ENCODE results near the gene HOXC12.

The HOXC12 gene

GRCh38 chr12:53990311-53991076 is 35.8 kb downstream of the HOXC12 start (continued):
- TF ChIP-seq HOXD13 (CRISPR knock-in tag; IDR thresholded peaks at IDR 0.05; ENCODE audit: borderline replicate concordance) (no peak), ZNF121 (tag by site-specific recombination; IDR thresholded peaks at IDR 0.05) (peak; percentile 7; the same call in 1 of the 2 replicates), ZNF514 (tag by site-specific recombination; IDR thresholded peaks at IDR 0.05) (no peak), ZNF837 (tag by site-specific recombination; IDR thresholded peaks at IDR 0.05) (no peak), ZNF544 (tag by site-specific recombination; IDR thresholded peaks at IDR 0.05) (no peak), KLF7 (tag by site-specific recombination; IDR thresholded peaks at IDR 0.05; ENCODE audit: borderline replicate concordance) (no peak), ZNF670 (tag by site-specific recombination; IDR thresholded peaks at IDR 0.05; ENCODE audit: low read depth) (no peak), ZNF658 (tag by site-specific recombination; IDR thresholded peaks at IDR 0.05) (no peak), ZNF24 (tag by site-specific recombination; IDR thresholded peaks at IDR 0.05) (0 out of 2 replicates have a peak, but pooled peaks have one; percentile 23), GLIS2 (tag by site-specific recombination; IDR thresholded peaks at IDR 0.05) (peak; percentile 65), YY2 (tag by site-specific recombination; IDR thresholded peaks at IDR 0.05) (no peak), ZNF223 (tag by site-specific recombination; IDR thresholded peaks at IDR 0.05) (no peak), BCL11A (tag by site-specific recombination; IDR thresholded peaks at IDR 0.05; ENCODE audit: low read depth) (peak; percentile 75; the same call in 1 of the 2 replicates), ZNF580 (tag by site-specific recombination; IDR thresholded peaks at IDR 0.05) (no peak; the same call in 1 of the 2 replicates), ZNF302 (tag by site-specific recombination; IDR thresholded peaks at IDR 0.05; ENCODE audit: low read depth) (no peak), ZNF501 (tag by site-specific recombination; IDR thresholded peaks at IDR 0.05) (no peak), ZNF274 (IDR thresholded peaks at IDR 0.05; ENCODE audit: low read length) (no peak), ZNF274 (tag by site-specific recombination; IDR thresholded peaks at IDR 0.05; ENCODE audit: borderline replicate concordance) (no peak), ZNF639 (tag by site-specific recombination; IDR thresholded peaks at IDR 0.05) (no peak), ZSCAN23 (tag by site-specific recombination; IDR thresholded peaks at IDR 0.05) (no peak), ZNF157 (tag by site-specific recombination; IDR thresholded peaks at IDR 0.05) (no peak), FEZF1 (tag by site-specific recombination; IDR thresholded peaks at IDR 0.05) (0 out of 2 replicates have a peak, but pooled peaks have one; percentile 54), ZNF202 (tag by site-specific recombination; IDR thresholded peaks at IDR 0.05; ENCODE audit: borderline replicate concordance) (no peak), ZNF654 (tag by site-specific recombination; IDR thresholded peaks at IDR 0.05; ENCODE audit: low read depth) (0 out of 2 replicates have a peak, but pooled peaks have one; percentile 3), SP2 (tag by site-specific recombination; IDR thresholded peaks at IDR 0.05) (no peak), ZNF19 (tag by site-specific recombination; IDR thresholded peaks at IDR 0.05; ENCODE audit: low read depth) (no peak), ZNF433 (tag by site-specific recombination; IDR thresholded peaks at IDR 0.05; ENCODE audit: low read depth) (no peak)

GRCh38 chr12:53991077-53991460 is 36.4 kb downstream of the HOXC12 start:
- POLR2A ChIA-PET, result interaction anchor here (0.5 to 1.8 kb wide), 2 partner anchors 9 to 234 kb away, joined by 3 to 10 read pairs; partner anchors contain the start of gene HOXC9
- Histone ChIP-seq H3K4me3 (ENCODE audit: low read depth, low read length) (no peak overlapping the region), H3K4me1 (ENCODE audit: control insufficient read depth, insufficient read depth, low read length) (peaks cover 35% of the 10 kb centered on the region), H3K36me3 (ENCODE audit: control insufficient read depth in 2 of 2, insufficient read depth in 1 of 2, low read length in 2 of 2) (no peaks in the 10 kb centered on the region), H3K9me3 (ENCODE audit: control insufficient read depth, insufficient read depth, low read depth, low read length) (no peaks in the 10 kb centered on the region), H3K27ac (ENCODE audit: extremely low read depth, low read depth, low read length) (peak overlapping the region; percentile 54; the same call in 1 of the 2 replicates)
- CTCF ChIA-PET, result interaction anchor here (0.6 to 3.0 kb wide), 15 partner anchors 10 to 1935 kb away, joined by 3 to 25 read pairs (median 4); partner anchors contain the start of gene HOXC8
- TF ChIP-seq ZBTB8A (tag by site-specific recombination; IDR thresholded peaks at IDR 0.05) (peak; percentile 4; the same call in 1 of the 2 replicates), ZNF707 (tag by site-specific recombination; IDR thresholded peaks at IDR 0.05) (no peak), ZNF521 (tag by site-specific recombination; IDR thresholded peaks at IDR 0.05) (no peak), ZNF76 (tag by site-specific recombination; IDR thresholded peaks at IDR 0.05; ENCODE audit: borderline replicate concordance, low read depth) (0 out of 2 replicates have a peak, but pooled peaks have one; percentile 11), ZNF580 (tag by site-specific recombination; IDR thresholded peaks at IDR 0.05) (no peak), ZNF341 (tag by site-specific recombination; IDR thresholded peaks at IDR 0.05; ENCODE audit: low read depth) (peak; percentile 45; the same call in 1 of the 2 replicates), KLF10 (tag by site-specific recombination; IDR thresholded peaks at IDR 0.05) (no peak), PRDM1 (tag by site-specific recombination; IDR thresholded peaks at IDR 0.05) (peak; percentile 38; the same call in 1 of the 2 replicates), ZNF335 (tag by site-specific recombination; conservative IDR thresholded peaks at IDR 0.05) (peak; percentile 29; the same call in 1 of the 2 replicates), IKZF3 (tag by site-specific recombination; IDR thresholded peaks at IDR 0.05) (peak; percentile 67)
- TF ChIP-seq, protein P1, sequence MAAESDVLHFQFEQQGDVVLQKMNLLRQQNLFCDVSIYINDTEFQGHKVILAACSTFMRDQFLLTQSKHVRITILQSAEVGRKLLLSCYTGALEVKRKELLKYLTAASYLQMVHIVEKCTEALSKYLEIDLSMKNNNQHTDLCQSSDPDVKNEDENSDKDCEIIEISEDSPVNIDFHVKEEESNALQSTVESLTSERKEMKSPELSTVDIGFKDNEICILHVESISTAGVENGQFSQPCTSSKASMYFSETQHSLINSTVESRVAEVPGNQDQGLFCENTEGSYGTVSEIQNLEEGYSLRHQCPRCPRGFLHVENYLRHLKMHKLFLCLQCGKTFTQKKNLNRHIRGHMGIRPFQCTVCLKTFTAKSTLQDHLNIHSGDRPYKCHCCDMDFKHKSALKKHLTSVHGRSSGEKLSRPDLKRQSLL (tag by site-specific recombination; IDR thresholded peaks at IDR 0.05), result peak; percentile 93

All from HEK293 (cell line).